ENCODE measurements around the gene CTCF.

Gene CTCF

DNA sequence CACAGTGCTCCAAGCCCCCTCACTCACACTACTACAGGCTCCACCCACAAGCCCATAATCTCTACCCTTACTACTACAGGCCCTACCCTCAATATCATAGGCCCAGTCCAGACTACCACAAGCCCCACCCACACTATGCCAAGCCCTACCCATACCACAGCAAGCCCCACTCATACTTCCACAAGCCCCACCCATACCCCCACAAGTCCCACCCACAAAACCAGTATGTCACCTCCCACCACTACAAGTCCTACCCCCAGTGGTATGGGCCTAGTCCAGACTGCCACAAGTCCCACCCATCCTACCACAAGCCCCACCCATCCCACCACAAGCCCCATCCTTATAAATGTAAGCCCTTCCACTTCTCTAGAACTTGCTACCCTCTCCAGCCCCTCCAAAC is 19.9 kb upstream of the CTCF start:
- no peak overlapping the region for H3K27ac ChIP-seq
- TF ChIP-seq, protein P1, sequence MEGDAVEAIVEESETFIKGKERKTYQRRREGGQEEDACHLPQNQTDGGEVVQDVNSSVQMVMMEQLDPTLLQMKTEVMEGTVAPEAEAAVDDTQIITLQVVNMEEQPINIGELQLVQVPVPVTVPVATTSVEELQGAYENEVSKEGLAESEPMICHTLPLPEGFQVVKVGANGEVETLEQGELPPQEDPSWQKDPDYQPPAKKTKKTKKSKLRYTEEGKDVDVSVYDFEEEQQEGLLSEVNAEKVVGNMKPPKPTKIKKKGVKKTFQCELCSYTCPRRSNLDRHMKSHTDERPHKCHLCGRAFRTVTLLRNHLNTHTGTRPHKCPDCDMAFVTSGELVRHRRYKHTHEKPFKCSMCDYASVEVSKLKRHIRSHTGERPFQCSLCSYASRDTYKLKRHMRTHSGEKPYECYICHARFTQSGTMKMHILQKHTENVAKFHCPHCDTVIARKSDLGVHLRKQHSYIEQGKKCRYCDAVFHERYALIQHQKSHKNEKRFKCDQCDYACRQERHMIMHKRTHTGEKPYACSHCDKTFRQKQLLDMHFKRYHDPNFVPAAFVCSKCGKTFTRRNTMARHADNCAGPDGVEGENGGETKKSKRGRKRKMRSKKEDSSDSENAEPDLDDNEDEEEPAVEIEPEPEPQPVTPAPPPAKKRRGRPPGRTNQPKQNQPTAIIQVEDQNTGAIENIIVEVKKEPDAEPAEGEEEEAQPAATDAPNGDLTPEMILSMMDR (conservative IDR thresholded peaks at IDR 0.05): no peak
- no peak for TF ChIP-seq ZFX (IDR thresholded peaks at IDR 0.05)

DNA sequence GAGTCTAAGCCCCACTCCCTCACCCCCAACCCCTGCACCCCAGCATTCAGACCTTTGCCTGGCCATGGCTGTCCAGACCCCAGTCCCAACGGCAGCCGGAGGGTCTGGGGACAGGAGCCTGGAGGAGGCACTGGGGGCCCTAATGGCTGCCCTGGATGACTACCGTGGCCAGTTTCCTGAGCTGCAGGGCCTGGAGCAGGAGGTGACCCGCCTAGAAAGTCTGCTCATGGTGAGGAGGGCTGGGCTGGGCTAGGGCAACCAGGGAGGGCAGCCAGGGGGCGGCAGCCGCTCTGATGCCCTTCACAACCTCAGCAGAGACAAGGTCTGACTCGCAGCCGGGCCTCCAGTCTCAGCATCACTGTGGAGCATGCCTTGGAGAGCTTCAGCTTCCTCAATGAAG is 19.3 kb upstream of the CTCF start:
- TF ChIP-seq, protein P1 (conservative IDR thresholded peaks at IDR 0.05): no peak
- no peak for TF ChIP-seq ZFX (IDR thresholded peaks at IDR 0.05)
- no peak overlapping the region for H3K27ac ChIP-seq

DNA sequence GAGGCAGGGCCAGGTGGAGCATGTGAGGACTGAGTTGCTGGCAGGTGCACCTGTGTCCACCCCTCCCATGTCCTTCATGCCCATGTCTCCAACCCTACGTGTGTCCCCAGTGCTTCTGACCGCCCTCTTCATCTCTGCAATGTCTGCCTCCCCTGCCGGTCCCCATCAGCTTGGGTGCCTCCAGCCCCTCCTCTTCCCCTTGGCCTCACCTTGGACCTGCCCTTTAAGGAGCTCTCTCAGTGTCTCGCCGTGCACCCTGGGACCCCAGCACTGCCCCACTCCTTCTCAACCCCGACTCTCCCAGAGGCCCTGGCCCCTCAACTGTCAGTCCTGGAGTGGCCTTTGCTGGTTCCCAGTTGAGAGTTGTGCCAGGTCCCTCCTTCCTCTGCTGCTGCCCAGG is 18.7 kb upstream of the CTCF start:
- H3K27ac ChIP-seq: no peak overlapping the region
- TF ChIP-seq ZFX (IDR thresholded peaks at IDR 0.05): no peak
- TF ChIP-seq, protein P1 (conservative IDR thresholded peaks at IDR 0.05): no peak

DNA sequence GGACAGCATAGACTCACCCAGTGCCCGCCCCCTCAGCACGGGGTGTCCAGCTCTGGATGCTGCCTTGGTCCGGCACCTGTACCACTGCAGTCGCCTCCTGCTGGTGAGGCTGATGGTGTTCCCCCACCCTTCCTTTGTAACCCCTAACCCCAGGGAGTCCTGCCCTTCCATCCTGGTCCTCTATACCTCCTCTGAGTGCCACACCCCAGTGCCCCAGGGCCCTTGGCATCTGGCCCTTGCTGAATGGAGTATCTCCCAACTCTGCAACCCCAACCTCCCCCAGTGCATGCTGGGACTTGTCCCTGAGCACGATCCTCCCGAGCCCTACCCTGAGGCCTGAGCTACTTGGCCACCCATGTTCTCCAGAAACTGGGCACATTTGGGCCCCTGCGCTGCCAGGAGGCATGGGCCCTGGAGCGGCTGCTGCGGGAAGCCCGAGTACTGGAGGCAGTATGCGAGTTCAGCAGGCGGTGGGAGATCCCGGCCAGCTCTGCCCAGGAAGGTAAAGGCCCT is 17.9 kb upstream of the CTCF start:
- no peak overlapping the region for H3K27ac ChIP-seq
- TF ChIP-seq, protein P1 (conservative IDR thresholded peaks at IDR 0.05): no peak
- TF ChIP-seq ZFX (IDR thresholded peaks at IDR 0.05): no peak

DNA sequence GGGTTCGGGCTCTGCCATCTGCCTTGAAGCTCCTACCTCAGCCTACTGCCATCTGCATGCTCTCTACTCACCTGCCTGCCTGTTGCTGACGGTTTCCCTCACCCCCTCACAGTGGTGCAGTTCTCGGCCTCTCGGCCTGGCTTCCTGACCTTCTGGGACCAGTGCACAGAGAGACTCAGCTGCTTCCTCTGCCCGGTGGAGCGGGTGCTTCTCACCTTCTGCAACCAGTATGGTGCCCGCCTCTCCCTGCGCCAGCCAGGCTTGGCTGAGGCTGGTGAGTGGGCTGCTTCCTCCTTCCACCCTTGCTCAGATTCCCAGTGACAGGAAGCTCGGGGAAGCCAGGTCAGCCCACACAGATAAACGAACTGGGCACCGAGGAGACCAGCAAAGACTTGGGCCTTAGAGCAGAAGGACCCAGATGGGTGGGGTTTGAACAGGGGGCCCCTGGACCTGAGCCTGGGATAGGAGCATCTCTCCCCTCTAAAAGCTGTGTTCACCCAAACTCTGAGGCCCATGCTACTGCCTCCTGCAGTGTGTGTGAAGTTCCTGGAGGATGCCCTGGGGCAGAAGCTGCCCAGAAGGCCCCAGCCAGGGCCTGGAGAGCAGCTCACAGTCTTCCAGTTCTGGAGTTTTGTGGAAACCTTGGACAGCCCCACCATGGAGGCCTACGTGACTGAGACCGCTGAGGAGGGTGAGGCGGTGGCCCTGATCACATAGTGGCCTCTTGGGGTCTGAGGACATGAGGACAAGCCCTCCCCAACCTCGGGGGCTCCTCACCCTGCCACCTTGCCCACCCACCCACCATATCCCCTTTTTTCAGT is 17.3 kb upstream of the CTCF start:
- H3K27ac ChIP-seq: no peak overlapping the region
- TF ChIP-seq, protein P1 (conservative IDR thresholded peaks at IDR 0.05): no peak
- TF ChIP-seq ZFX (IDR thresholded peaks at IDR 0.05): no peak

DNA sequence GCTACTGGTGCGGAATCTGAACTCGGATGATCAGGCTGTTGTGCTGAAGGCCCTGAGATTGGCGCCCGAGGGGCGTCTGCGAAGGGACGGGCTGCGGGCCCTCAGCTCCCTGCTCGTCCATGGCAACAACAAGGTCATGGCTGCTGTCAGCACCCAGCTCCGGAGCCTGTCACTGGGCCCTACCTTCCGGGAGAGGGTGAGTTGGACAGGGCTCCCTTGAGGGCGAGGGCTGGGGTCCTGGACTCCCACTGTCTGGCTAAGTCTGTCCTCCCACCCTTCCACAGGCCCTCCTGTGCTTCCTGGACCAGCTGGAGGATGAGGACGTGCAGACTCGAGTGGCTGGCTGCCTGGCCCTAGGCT is 16.7 kb upstream of the CTCF start:
- no peak for TF ChIP-seq ZFX (IDR thresholded peaks at IDR 0.05)
- TF ChIP-seq, protein P1 (conservative IDR thresholded peaks at IDR 0.05): no peak
- peak overlapping the region; percentile 48; the same call in 1 of the 2 replicates for H3K27ac ChIP-seq

DNA sequence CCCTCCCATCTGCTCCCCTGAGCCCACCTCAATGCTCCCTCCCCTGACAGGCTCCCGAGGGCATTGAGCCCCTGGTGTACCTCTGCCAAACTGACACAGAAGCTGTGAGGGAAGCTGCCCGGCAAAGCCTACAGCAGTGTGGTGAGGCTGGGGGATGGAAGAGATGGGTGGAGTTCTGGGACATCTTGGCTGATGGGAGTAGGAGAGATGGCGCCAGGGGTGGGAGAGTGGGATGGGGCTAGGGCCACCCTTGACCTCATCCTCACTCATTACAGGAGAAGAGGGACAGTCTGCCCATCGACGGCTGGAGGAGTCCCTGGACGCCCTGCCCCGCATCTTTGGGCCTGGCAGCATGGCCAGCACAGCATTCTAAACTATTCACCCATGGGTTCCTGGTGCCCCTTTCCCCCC is 16.2 kb upstream of the CTCF start:
- TF ChIP-seq, protein P1 (conservative IDR thresholded peaks at IDR 0.05): no peak
- no peak for TF ChIP-seq ZFX (IDR thresholded peaks at IDR 0.05)
- H3K27ac ChIP-seq: peak overlapping the region; percentile 48

Data from C4-2B (cell line).